ENCODE measurements around the gene KLHL21. TPM values are rescaled to one million over a fixed set of nuclear protein-coding genes. Genes with fewer than 3 reads are reported as not detected.
A peak's percentile ranks its signal among the peaks of the same experiment; 100 is the strongest.

The KLHL21 gene
- polyA plus RNA-seq, 3 donors = 14.5 to 39.0 (median 30.2) TPM

- WGBS, 3 donors = 1% methylated on average over 35 to 36 of the region's 36 CpGs
- H3K27ac ChIP-seq (ENCODE audit: low read depth, low read length) = peak overlapping the region; percentile 95
Measured at GRCh38 chr1:6603238-6603914, 707 bp upstream of the KLHL21 start.

- 0 to 1% (median 0%) methylated on average over 94 to 103 of the region's 103 CpGs for WGBS, 3 donors
Measured at GRCh38 chr1:6601923-6602668, 573 bp downstream of the KLHL21 start.

GRCh38 chr1:6601049-6601922, 1.4 kb downstream of the KLHL21 start:
- whole genome bisulfite sequencing, 3 donors = 0 to 1% (median 1%) methylated on average over 38 to 40 of the region's 40 CpGs
- peak overlapping the region; percentile 81 for H3K27ac ChIP-seq (ENCODE audit: low read depth, low read length)

More at GRCh38 chr1:6601923-6602668, 573 bp downstream of the KLHL21 start:
- H3K27ac ChIP-seq (ENCODE audit: low read depth, low read length) = peak overlapping the region; percentile 84

GRCh38 chr1:6600410-6601048, 2.1 kb downstream of the KLHL21 start:
- peak overlapping the region; percentile 5 for H3K27ac ChIP-seq (ENCODE audit: low read depth, low read length)
- WGBS, 3 donors = 12 to 15% (median 12%) methylated on average over 10 of the region's 10 CpGs

GRCh38 chr1:6599991-6600390, 2.7 kb downstream of the KLHL21 start:
- peak overlapping the region; percentile 5 for H3K27ac ChIP-seq (ENCODE audit: low read depth, low read length)
- WGBS, 3 donors = 40 to 56% (median 50%) methylated on average over 8 of the region's 8 CpGs

- no peak overlapping the region for H3K27ac ChIP-seq (ENCODE audit: low read depth, low read length)
- 62 to 72% (median 70%) methylated on average over 31 of the region's 31 CpGs for WGBS, 3 donors
Measured at GRCh38 chr1:6599141-6599975, 3.3 kb downstream of the KLHL21 start.

- WGBS, 3 donors = 78 to 95% (median 91%) methylated on average over 6 of the region's 6 CpGs
- H3K27ac ChIP-seq (ENCODE audit: low read depth, low read length) = no peak overlapping the region
Measured at GRCh38 chr1:6597777-6598131, 4.9 kb downstream of the KLHL21 start.

- 73 to 85% (median 79%) methylated on average over 15 of the region's 15 CpGs for WGBS, 3 donors
- H3K27ac ChIP-seq (ENCODE audit: low read depth, low read length) = no peak overlapping the region
Measured at GRCh38 chr1:6596886-6597776, 5.5 kb downstream of the KLHL21 start.

- H3K27ac ChIP-seq (ENCODE audit: low read depth, low read length) = no peak overlapping the region
- WGBS, 3 donors = 56 to 74% (median 65%) methylated on average over 7 of the region's 7 CpGs
Measured at GRCh38 chr1:6596351-6596750, 6.3 kb downstream of the KLHL21 start.

- no peak overlapping the region for H3K27ac ChIP-seq (ENCODE audit: low read depth, low read length)
- WGBS, 3 donors = 81 to 91% (median 90%) methylated on average over 11 of the region's 11 CpGs
Measured at GRCh38 chr1:6594977-6595740, 7.5 kb downstream of the KLHL21 start.

- no peak overlapping the region for H3K27ac ChIP-seq (ENCODE audit: low read depth, low read length)
- 93 to 96% (median 94%) methylated on average over 14 to 15 of the region's 15 CpGs for WGBS, 3 donors
Measured at GRCh38 chr1:6593810-6594209, 8.9 kb downstream of the KLHL21 start.

- H3K27ac ChIP-seq (ENCODE audit: low read depth, low read length) = no peak overlapping the region
- WGBS, 3 donors = 91 to 94% (median 92%) methylated on average over 38 of the region's 38 CpGs
Measured at GRCh38 chr1:6592865-6593593, 9.6 kb downstream of the KLHL21 start.

- WGBS, 3 donors = 31 to 53% (median 35%) methylated on average over 5 of the region's 5 CpGs
- no peak overlapping the region for H3K27ac ChIP-seq (ENCODE audit: low read depth, low read length)
Measured at GRCh38 chr1:6592441-6592840, 10.2 kb downstream of the KLHL21 start.

GRCh38 chr1:6591644-6592043, 11.0 kb downstream of the KLHL21 start:
- 74 to 89% (median 80%) methylated on average over 6 of the region's 6 CpGs for WGBS, 3 donors
- H3K27ac ChIP-seq (ENCODE audit: low read depth, low read length) = no peak overlapping the region

GRCh38 chr1:6591222-6591621, 11.4 kb downstream of the KLHL21 start:
- 45 to 78% (median 48%) methylated on average over 13 of the region's 13 CpGs for WGBS, 3 donors
- no peak overlapping the region for H3K27ac ChIP-seq (ENCODE audit: low read depth, low read length)
